ENCODE measurements around the gene AP1B1.
A peak's percentile ranks its signal among the peaks of the same experiment; 100 is the strongest.
"Not testable (repeated sequence)": the region's sequence is repeated elsewhere in the genome, so short reads cannot be mapped to it uniquely, and the experiment has no call there.

AP1B1 gene

GRCh38 chr22:29387921-29388758 is at the start of gene AP1B1:
AP1B1 (minus strand) TSS chr22:29388570; CDS start chr22:29367243, 21,327 bp downstream.
- DNase-seq, result peak; percentile 99

DNA sequence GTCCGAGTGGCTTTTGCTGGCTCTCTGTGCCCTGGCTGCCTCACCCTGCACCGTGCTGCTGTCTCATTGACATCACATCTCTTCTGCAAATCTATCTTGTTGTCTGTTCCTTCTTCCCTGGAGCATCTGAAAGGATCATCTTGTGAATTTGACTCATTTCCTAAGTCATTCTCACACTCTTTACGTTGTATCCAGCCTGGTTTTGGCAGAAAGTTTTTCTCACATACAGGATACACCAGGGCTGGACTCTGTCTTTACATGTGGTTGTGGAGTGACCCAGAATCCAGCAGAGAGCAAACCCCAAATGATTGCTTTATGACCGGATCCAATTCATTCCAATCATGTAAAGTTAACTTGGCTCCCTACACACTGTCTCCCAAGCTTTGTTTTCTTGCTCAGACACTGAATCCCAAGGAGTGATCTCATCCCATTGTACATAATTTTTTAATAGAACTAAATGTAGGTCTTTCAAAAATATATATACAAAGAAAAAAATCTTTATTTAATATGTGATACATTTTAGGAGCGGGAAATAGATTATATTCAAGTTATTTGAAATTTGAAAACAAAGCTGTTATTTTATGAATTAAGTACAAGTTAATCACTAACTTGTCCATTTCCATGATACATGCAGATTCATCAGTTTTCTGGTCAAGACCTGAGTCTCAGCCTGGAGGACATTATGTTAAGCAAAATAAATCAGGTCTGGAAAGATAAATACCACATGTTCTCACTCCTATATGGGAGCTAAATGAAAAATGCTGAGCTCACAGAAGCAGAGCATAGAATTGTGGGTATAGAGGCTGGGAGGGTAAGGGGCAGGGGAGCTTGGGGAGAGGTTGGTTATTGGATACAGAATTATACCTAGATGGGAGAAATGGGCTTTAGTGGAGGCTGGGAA is 47.1 kb upstream of the AP1B1 start:
- DNase-seq, result no peak

DNA sequence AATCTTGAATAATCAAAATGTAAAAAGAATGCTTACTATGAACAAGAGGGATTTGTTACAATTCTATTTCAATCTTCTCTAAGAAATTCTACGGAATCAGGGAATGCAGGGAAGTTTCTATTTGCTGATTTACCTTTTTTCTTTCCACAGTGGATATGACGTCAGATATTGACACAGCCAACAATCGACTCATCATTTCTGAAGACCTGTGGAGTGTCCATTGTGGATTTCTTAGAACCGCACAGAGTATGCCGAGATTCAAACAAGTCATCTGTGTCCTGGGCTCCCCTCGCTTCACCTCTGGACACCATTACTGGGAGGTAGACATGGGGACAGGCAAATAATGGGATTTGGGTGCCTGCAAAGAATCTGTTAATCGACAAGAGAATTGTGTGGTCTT is 45.9 kb upstream of the AP1B1 start:
- DNase-seq, result no peak

DNA sequence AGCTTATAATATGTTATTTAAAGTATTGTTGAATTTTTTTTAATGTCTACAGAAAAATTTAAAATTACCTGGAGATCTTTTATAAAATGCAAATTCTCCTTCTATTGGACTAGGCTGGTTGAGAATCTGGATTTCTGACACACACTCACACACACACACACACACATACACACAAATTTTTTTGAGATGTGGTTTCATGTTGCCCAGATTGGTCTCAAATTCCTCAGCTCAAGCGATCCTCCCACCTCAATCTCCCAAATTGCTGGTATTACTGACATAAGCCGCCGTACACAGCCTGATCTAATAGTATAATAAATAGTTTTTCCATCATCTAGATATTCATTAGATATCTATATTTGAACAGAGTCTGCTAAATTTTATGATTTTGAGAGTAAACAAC is 45.5 kb upstream of the AP1B1 start:
- DNase-seq, result no peak

- DNase-seq, result no peak
Observed at GRCh38 chr22:29431986-29432385, 43.6 kb upstream of the AP1B1 start.

- no peak for DNase-seq
Observed at GRCh38 chr22:29427176-29427760, 38.9 kb upstream of the AP1B1 start.

- DNase-seq, result no peak
Observed at GRCh38 chr22:29426476-29426875, 38.1 kb upstream of the AP1B1 start.

GRCh38 chr22:29418704-29419103 is 30.3 kb upstream of the AP1B1 start:
- not testable (repeated sequence) for DNase-seq

DNA sequence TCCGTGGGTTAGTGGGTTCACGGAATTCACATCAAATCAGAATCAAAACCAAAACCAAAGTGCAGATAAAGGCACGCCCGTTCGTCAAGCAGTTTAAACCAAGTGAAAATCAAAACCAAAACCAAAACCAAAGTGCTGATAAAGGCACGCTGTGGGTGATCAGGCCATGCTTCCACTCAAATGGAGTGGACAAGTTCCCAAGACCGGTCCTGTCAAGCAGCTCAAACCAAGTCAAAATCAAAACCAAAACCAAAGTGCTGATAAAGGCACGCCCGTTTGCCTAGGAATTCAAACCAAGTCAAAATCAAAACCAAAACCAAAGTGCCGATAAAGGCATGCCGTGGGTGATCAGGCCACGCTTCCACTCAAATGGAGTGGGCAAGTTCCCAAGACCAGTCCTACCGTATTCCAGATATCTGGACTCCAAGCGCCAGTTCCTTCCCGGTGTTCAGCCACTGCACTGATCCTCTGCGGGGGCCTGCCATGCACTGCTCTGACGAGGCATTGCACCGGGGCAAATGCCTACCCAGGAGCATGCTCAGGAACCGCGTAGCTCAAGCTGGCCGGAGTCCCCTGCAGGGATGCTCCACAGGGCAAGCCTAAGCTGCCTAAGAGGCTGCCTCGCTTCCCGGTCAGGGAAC is 26.7 kb upstream of the AP1B1 start:
- DNase-seq, result peak; percentile 69

DNA sequence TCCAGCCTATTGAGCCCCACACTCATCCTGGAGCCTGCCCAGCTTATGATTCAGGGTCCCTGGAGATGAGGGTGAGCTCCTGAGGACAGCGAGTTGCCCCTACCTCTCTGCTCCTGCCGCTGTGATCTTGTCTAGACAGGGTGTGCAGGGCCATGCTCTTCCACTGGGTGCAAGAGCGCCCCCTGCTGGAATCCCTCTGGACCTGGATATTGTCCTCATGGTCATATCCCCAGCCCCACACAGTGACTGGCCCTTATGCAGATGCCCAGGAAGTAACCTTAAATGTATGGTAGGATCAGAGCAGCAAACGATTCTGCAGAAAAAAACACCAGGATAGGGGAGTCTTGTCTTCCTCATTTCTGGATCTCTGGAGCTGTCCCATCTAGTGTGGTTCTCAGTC is 24.4 kb upstream of the AP1B1 start:
- peak; percentile 30 for DNase-seq

DNA sequence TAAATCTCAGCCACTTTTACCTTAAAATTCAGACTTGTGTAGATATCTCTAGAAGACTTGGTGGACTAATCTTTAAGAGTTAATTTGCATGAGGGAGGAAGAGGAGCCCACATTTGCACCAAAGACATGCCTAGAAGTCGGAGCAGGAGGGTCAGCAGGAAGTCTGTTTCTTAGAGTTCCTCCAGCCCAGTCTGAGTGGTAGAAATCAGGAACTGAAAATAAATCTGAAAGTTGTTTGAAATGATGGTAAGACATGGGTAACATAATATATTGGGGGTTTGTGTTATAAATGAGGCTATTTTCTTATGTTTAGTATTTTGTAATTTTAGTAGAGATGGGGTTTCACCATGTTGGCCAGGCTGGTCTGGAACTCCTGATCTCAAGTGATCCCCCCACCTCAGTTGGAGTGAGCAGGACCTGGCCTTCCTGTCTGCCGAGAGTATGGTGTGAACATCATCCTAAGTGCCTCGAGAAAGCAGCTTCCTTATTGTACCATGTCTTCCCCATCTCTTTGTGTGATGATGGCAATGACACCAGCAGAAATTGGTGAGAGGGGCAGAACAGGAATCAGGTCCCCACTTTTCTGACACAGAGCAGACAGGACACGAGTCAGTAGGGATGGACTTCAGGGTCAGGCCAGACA is 23.3 kb upstream of the AP1B1 start:
- DNase-seq, result not testable (repeated sequence)

DNA sequence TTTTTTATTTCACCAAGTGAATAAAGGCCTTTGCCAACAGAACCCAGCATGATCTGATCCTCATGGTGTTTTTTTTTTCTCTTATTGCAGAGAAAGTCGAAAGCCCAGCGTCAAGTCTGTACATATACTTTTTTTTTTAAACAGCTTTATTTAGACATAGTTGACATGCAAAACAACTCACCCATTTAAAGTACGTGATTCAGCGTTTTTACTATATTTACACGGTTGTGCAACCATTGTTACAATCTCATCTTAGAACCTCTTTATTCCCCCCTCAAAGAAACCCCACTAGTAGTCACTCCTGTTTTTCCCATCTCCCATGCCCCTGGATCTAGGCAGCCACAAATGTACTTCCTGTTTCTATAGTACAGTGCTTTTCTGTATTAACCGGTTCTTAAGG is 20.6 kb upstream of the AP1B1 start:
- no peak for DNase-seq

GRCh38 chr22:29401538-29401937 is 13.2 kb upstream of the AP1B1 start:
- DNase-seq, result not testable (repeated sequence)

DNA sequence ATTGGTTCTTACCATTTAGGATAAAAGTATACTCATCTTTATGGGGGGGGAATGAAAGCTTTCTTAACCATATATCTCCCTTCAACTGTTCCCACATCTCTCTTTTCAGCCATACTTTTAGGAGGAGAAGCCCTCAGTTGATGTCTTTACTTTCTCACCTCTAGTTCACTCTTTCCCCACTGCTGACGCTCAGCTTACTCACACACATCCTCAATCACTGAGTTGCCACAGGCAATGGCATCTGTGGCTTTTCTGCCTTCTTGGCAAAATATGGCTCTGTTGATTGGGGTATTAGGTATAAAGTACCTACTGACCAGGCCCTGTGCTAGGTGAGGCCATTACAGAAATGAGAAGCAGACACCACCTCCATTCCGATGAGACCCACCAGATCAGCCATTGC is 12.2 kb upstream of the AP1B1 start:
- DNase-seq, result no peak

- no peak for DNase-seq
Observed at GRCh38 chr22:29397791-29398190, 9.4 kb upstream of the AP1B1 start.

GRCh38 chr22:29396126-29396525 is 7.8 kb upstream of the AP1B1 start:
- no peak for DNase-seq

DNA sequence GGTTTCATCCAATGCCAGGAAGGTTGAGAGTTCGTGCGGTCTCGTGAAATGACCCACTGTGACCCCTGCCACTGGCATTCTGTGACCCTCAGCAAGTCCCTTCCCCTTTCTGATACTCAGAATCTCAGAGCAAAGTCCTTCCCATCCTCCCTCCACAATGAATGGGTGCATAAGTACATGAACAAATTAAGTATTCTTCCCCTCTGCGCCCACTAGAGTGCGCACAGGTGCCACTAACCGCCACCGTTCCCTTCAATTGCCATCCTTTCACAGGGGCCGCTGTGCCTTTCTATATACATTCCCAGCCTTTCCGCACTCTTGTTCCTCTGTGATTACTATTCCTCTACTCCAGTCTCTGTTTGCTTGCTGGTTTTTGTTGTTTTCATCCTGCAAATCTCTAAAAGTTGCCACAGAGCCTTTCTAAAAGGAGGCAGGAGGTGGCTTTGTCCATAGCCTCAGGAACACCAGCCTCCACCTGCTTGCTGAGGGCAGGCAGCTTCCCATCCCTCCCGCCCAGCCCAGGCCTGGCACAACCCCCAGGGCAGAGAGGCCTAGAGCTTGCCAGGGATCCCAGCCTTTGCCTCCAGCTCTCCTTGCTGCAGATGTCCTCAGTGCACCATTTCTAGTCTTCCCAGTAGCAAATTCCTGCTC is 6.7 kb upstream of the AP1B1 start:
- DNase-seq, result peak; percentile 75

GRCh38 chr22:29393019-29393608 is 4.7 kb upstream of the AP1B1 start:
- no peak for DNase-seq

- DNase-seq, result no peak
Observed at GRCh38 chr22:29391546-29391945, 3.2 kb upstream of the AP1B1 start.

DNA sequence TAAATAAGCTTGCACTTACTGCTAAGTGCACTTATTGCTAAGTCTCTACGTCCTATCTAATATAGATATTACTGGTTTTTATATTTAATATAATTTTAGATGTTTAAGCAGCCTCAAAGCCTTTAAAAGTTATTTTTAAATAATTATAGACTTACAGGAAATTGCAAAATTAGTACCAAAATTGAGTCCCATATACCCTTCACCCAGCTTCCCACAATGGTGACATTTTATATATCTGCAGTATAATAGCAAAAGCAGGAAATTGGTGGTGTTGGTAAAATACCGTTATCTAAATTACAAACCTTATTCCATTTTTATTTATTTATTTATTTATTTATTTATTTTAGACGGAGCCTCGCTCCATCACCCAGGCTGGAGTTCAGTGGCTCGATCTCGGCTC is 1.9 kb upstream of the AP1B1 start:
- no peak for DNase-seq

- DNase-seq, result no peak
Observed at GRCh38 chr22:29388759-29389090, 355 bp upstream of the AP1B1 start.

DNA sequence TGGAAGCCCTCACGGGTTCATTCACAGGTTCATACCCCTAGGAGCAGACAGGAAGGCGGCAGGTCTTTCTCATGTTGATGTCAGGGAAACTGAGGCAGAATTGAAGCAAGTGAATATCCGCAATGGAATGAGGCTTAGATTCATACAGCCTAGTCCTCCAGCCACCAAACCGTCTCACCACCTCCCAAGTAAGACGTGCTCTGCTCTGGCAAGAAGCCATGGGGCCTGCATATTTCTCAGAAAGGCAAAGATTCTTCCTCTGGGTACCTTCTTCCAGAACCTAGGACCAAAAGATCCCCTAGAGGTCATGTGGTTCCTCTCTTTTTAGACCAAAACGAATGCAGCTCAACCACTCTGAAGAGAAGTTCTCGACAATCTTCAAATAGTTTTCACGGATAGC is 1.7 kb downstream of the AP1B1 start:
- no peak for DNase-seq

All from stimulated activated CD4-positive, alpha-beta T cell treated with anti-CD3 and anti-CD28 coated beads, Interleukin-15, amount 100 ng/mL, for 24 hours (primary cell).